Endothelial cell of umbilical vein (primary cell): ENCODE measurements around the gene UNC93B1. TPM values are rescaled to one million over a fixed set of nuclear protein-coding genes. Genes with fewer than 3 reads are reported as not detected.

Source experiments
- BruUV-seq: library from RNA; stranded (reverse); fragments of 400-500 nt; replicated peaks from 2 replicates; lab custom pipeline; 2021; lab: Mats Ljungman, UMichigan
- CTCF ChIA-PET: fragments of 300-600, 350-600 bp; sonication (Branson Sonifier 250); formaldehyde crosslinking; loops from one replicate; lab custom pipeline; 2021; ENCODE audit warnings: antibody characterized with exemption, inconsistent platforms; lab: Charles Lee
- POLR2A ChIA-PET: fragments of 300-600, 350-600 bp; sonication (Branson Sonifier 250); formaldehyde crosslinking; loops from one replicate; lab custom pipeline; 2021; ENCODE audit warnings: antibody characterized with exemption, inconsistent platforms; lab: Charles Lee
- DNase-seq: peaks from one replicate; pipeline ENCODE4 v3.0.0-alpha.2; 2011; ENCODE audit warnings: low read depth, low spot score
- FAIRE-seq: peaks from 2 replicates; lab custom pipeline; 2011; peaks lifted over from hg19 to GRCh38; lab: Jason Lieb, UNC
- H2AFZ ChIP-seq: 2 replicates; pipeline ENCODE4 v1.6.0; 2012; ENCODE audit warnings: low read depth, low read length, control low read depth, inconsistent platforms
- H3K27ac ChIP-seq: 2 replicates; pipeline ENCODE4 v1.5.1; 2011; ENCODE audit warnings: low read depth, mild to moderate bottlenecking, control low read depth, low read length, moderate library complexity; ENCODE audit not compliant: insufficient read depth
- H3K27me3 ChIP-seq, 2 experiments: 2 replicates each; pipeline versions ENCODE4 v1.6.0 to v1.6.1; 2011; ENCODE audit warnings: low read length in 2 of 2, mixed read lengths in 1 of 2; ENCODE audit not compliant: control insufficient read depth in 2 of 2, insufficient read depth in 2 of 2
- H3K36me3 ChIP-seq, 2 experiments: 2 replicates in 1 of 2; 3 replicates in 1 of 2; pipeline ENCODE4 v1.5.1; 2011; ENCODE audit warnings: low read length in 2 of 2, mild to moderate bottlenecking in 1 of 2, moderate library complexity in 1 of 2; ENCODE audit not compliant: control insufficient read depth in 2 of 2, insufficient read depth in 2 of 2; ENCODE audit errors: extremely low read depth in 1 of 2
- H3K4me1 ChIP-seq: 3 replicates; pipeline ENCODE4 v1.5.1; 2011; ENCODE audit warnings: mild to moderate bottlenecking, low read length; ENCODE audit not compliant: control insufficient read depth, insufficient read depth; ENCODE audit errors: extremely low read depth
- H3K4me2 ChIP-seq: 2 replicates; pipeline ENCODE4 v1.6.1; 2011; ENCODE audit warnings: low read length, control low read depth, mixed read lengths; ENCODE audit not compliant: insufficient read depth
- H3K4me3 ChIP-seq, 3 experiments: fragments of 200-600 bp in 1 of 3; sonication (generic), shearing (Covaris generic) in 1 of 3; replicated peaks in 1 of 3; 2 replicates each; pipeline ENCODE4 v1.5.1; 2011 to 2016; ENCODE audit warnings: control low read depth in 3 of 3, low read length in 3 of 3, mild to moderate bottlenecking in 2 of 3, inconsistent platforms in 1 of 3, low read depth in 1 of 3, moderate library complexity in 1 of 3; ENCODE audit not compliant: insufficient read depth in 1 of 3
- H3K79me2 ChIP-seq: 2 replicates; pipeline ENCODE4 v1.6.0; 2012; ENCODE audit warnings: low read length, inconsistent platforms; ENCODE audit not compliant: control insufficient read depth, insufficient read depth
- H3K9ac ChIP-seq: replicated peaks from 2 replicates; pipeline ENCODE3; 2011; ENCODE audit warnings: low read length, control low read depth; ENCODE audit not compliant: insufficient read depth; ENCODE audit errors: extremely low read depth
- H3K9me1 ChIP-seq: replicated peaks from 3 replicates; pipeline ENCODE4 v1.6.0; 2011; ENCODE audit warnings: mild to moderate bottlenecking, low read length; ENCODE audit not compliant: control insufficient read depth, insufficient read depth; ENCODE audit errors: extremely low read depth
- H3K9me3 ChIP-seq: replicated peaks from 2 replicates; pipeline ENCODE4 v1.5.1; 2012; ENCODE audit warnings: low read length, inconsistent platforms; ENCODE audit not compliant: control insufficient read depth, insufficient read depth
- H4K20me1 ChIP-seq: replicated peaks from 2 replicates; pipeline ENCODE3; 2011; ENCODE audit warnings: mild to moderate bottlenecking, low read length; ENCODE audit not compliant: control insufficient read depth, insufficient read depth; ENCODE audit errors: extremely low read depth
- EZH2 ChIP-seq: IDR thresholded peaks from 2 replicates; pipeline ENCODE4 v1.6.1; 2012; ENCODE audit warnings: borderline replicate concordance, low read depth, mild to moderate bottlenecking, moderate library complexity, low read length, inconsistent platforms; ENCODE audit not compliant: severe bottlenecking
- FOS ChIP-seq: IDR thresholded peaks from 2 replicates; pipeline ENCODE4 v1.6.1; 2011; ENCODE audit warnings: mild to moderate bottlenecking, low read length, moderate library complexity, borderline replicate concordance; ENCODE audit not compliant: insufficient read depth
- GATA2 ChIP-seq: IDR thresholded peaks from 2 replicates; pipeline ENCODE4 v1.7.0; 2011; ENCODE audit warnings: low read depth, mild to moderate bottlenecking, moderate library complexity, mixed read lengths, low read length; ENCODE audit not compliant: insufficient read length, insufficient read depth
- JUN ChIP-seq: IDR thresholded peaks from 2 replicates; pipeline ENCODE4 v1.6.1; 2011; ENCODE audit warnings: borderline replicate concordance, low read depth; ENCODE audit not compliant: insufficient read length, insufficient read depth
- MYC ChIP-seq: IDR thresholded peaks from one replicate; pipeline ENCODE4 v1.6.1; 2011; ENCODE audit warnings: mild to moderate bottlenecking, low read depth, low read length
- POLR2A ChIP-seq: IDR thresholded peaks from 2 replicates; pipeline ENCODE4 v1.6.1; 2012; ENCODE audit warnings: low read depth, mild to moderate bottlenecking, control low read depth, low read length
- POLR2AphosphoS5 ChIP-seq: IDR thresholded peaks from 2 replicates; pipeline ENCODE4 v1.6.1; 2012; ENCODE audit warnings: low read depth, mild to moderate bottlenecking, control low read depth, low read length, moderate library complexity; ENCODE audit not compliant: insufficient read depth
- dilution Hi-C: fragments of 300-500 bp; cut with MboI; formaldehyde crosslinking; loops from one replicate; pipeline ENCODE4 v1.15.0; 2019; ENCODE audit warnings: low sequenced_read_pairs; ENCODE audit not compliant: extremely low pct_ligation_motif_present
- intact Hi-C: fragments of 100-400 bp; cut with micrococcal nuclease; formaldehyde crosslinking; loops from one replicate; pipeline ENCODE4 v1.10.0; 2022
- polyA plus RNA-seq, 4 experiments: library from polyadenylated mRNA; depleted of rRNA in 3 of 4; stranded (reverse) in 3 of 4; unstranded in 1 of 4; fragments of >200 nt; gene quantifications; 2 replicates each; pipeline versions ENCODE4 v1.2.1 to v1.2.3, GENCODE V29; 2011 to 2012; ENCODE audit warnings: missing spikeins in 1 of 4
- total RNA-seq: library from RNA; stranded (reverse); gene quantifications from 2 replicates; pipeline ENCODE4 v1.2.3, GENCODE V29; 2021
- TF ChIP-seq, protein P1 (sequence below): IDR thresholded peaks from 2 replicates; pipeline ENCODE4 v1.6.1; 2011; ENCODE audit not compliant: insufficient read depth, insufficient read length
- TF ChIP-seq, protein P2 (sequence below), 2 donors: IDR thresholded peaks; 1 replicate in 1 of 2; 2 replicates in 1 of 2; pipeline ENCODE4 v1.5.1; 2011; ENCODE audit warnings: low read length in 2 of 2, mild to moderate bottlenecking in 2 of 2, moderate library complexity in 2 of 2, control low read depth in 1 of 2, inconsistent platforms in 1 of 2, low read depth in 1 of 2; ENCODE audit not compliant: insufficient read depth in 1 of 2; ENCODE audit errors: extremely low read depth in 1 of 2

Gene UNC93B1
- total and polyA plus RNA-seq, 2 donors (not counting 3 experiments of a cell fraction or from before 2014, with no cell fraction given) = 10.6 to 18.9 TPM

DNA sequence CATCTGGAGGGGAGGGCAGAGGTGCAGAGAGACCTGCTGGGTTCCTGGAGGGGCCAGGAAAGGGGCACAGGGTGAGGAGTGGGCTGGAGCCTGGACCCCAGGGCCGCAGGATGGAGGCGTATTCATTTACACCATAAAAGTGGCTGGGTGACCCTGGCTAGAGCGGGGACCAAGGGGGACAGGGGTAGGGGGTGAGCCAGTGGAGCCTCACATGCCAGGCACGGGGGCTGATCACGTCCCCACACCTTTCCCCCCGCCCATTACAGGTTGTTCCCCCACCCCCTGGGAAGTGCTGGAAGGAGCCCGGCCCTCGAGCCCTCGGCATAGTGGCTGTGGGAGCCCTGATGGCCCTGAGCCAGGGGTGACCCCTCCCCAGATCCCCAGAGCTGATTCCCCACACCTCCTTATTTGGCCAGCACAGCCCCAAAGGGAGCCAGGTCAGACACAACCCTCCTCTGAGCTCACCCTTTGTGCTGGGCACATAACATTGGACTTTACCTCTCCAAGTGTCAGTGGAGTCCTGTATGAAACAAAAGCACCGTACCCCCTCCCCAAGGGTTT lies 35.7 kb upstream of the UNC93B1 start:
- Histone ChIP-seq H3K27me3 (no peaks in the 10 kb centered on the region), H3K79me2 (peaks cover 24% of the 10 kb centered on the region), H3K4me3 (peak overlapping the region; percentile 47 to 58 (median 58)), H3K9me1 (no peaks in the 10 kb centered on the region), H3K4me1 (peaks cover 20% of the 10 kb centered on the region), H4K20me1 (no peaks in the 10 kb centered on the region), H2AFZ (peak overlapping the region; percentile 0), H3K9ac (peak overlapping the region; percentile 73), H3K4me2 (peak overlapping the region; percentile 84), H3K36me3 (peaks cover 0 to 24% of the 10 kb centered on the region in 2 experiments), H3K27ac (peak overlapping the region; percentile 51), H3K9me3 (no peaks in the 10 kb centered on the region)
- intact Hi-C loops = loop anchor here (1.0 to 5.0 kb wide), 2 partner anchors 82 to 168 kb away; partner anchors contain the start of gene CHKA
- no TSS peak for BruUV-seq
- TF ChIP-seq EZH2 = no peak
- no peak for TF ChIP-seq POLR2A
- TF ChIP-seq, protein P1, sequence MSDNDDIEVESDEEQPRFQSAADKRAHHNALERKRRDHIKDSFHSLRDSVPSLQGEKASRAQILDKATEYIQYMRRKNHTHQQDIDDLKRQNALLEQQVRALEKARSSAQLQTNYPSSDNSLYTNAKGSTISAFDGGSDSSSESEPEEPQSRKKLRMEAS = no peak
- TF ChIP-seq GATA2 = no peak
- TF ChIP-seq, protein P2, sequence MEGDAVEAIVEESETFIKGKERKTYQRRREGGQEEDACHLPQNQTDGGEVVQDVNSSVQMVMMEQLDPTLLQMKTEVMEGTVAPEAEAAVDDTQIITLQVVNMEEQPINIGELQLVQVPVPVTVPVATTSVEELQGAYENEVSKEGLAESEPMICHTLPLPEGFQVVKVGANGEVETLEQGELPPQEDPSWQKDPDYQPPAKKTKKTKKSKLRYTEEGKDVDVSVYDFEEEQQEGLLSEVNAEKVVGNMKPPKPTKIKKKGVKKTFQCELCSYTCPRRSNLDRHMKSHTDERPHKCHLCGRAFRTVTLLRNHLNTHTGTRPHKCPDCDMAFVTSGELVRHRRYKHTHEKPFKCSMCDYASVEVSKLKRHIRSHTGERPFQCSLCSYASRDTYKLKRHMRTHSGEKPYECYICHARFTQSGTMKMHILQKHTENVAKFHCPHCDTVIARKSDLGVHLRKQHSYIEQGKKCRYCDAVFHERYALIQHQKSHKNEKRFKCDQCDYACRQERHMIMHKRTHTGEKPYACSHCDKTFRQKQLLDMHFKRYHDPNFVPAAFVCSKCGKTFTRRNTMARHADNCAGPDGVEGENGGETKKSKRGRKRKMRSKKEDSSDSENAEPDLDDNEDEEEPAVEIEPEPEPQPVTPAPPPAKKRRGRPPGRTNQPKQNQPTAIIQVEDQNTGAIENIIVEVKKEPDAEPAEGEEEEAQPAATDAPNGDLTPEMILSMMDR (IDR thresholded peaks at IDR 0.05; ENCODE audit: extremely low read depth in 1 of 2, insufficient read depth in 1 of 2, low read depth in 1 of 2, low read length in 2 of 2) = no peak
- no peak for TF ChIP-seq FOS
- no peak for TF ChIP-seq MYC
- TF ChIP-seq POLR2AphosphoS5 = no peak
- TF ChIP-seq JUN = no peak
- FAIRE-seq = peak; percentile 24
- no peak for DNase-seq
- CTCF ChIA-PET = interaction anchor here (1.2 to 1.8 kb wide), 2 partner anchors 10 to 12 kb away, joined by 3 to 4 read pairs; partner anchors contain the start of gene NDUFS8
- dilution Hi-C loops = no loop called here
- POLR2A ChIA-PET = interaction anchor here (1.2 to 1.3 kb wide), 2 partner anchors 89 to 125 kb away, joined by 3 to 7 read pairs; no protein-coding TSS in a partner anchor
